NCI-H748 (cell line): Measurements from ENCODE around the gene ETV6.

ENCODE experiments used
- DNase-seq: peaks from one replicate; lab custom pipeline; 2025; ENCODE audit not compliant: unreplicated experiment; lab: John Stamatoyannopoulos, UW

Gene ETV6

GRCh38 chr12:11902525-11902875 is 253.0 kb downstream of the ETV6 start:
- no peak for DNase-seq

GRCh38 chr12:11904124-11904523 is 254.7 kb downstream of the ETV6 start:
- DNase-seq = no peak

DNA sequence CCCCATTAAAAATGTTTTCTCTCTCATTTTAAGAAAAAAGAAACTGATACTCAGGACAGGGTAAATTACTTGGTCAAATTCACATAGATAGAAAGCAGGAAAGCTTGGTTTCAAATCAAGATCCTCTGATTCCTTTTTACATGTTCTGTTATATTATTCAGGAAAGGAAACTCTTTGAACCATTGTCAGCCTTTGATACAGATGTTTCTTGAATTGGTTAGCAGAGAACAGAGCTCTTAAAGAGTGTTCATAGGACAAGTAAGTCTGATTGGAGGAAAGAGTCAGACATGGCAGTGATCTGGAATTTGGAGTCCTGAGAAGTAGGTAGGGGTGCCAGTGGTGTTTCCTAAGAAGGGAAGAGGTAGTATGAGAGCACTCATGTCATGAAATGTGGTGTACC is 256.1 kb downstream of the ETV6 start:
- DNase-seq = no peak

DNA sequence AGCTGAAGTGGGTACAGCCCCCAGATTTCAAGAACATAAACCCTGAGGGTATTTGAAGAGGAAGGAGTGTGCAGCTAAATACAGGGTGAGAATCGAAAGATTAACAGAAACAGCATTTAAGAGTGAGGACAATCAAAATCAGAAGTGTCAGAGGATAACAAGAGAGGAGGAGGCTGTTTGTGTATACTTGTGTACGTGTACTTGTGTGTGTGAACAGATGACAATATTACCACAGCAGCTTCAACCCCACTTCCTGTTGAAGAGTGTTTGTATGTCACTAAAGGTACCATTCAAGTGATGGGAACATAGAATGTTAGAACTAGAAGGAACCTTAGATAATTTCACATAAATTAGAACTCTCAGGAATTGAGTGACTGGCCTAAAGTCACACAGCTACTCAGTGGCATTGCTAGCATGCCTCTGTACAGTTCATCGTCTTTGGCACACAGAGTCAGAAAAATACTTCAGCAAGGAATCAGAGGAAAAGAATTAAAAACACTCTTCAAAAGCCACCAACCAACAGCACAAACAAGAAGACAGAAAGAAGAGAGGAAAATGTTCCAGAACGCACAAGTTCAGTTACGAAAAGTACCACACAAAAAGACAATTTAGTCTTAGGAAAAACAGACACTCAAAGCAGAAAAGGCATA is 256.9 kb downstream of the ETV6 start:
- DNase-seq = no peak

GRCh38 chr12:11907625-11908024 is 258.2 kb downstream of the ETV6 start:
- DNase-seq = no peak

- DNase-seq = peak; percentile 2
Measured at GRCh38 chr12:11909406-11909805, 259.9 kb downstream of the ETV6 start.

DNA sequence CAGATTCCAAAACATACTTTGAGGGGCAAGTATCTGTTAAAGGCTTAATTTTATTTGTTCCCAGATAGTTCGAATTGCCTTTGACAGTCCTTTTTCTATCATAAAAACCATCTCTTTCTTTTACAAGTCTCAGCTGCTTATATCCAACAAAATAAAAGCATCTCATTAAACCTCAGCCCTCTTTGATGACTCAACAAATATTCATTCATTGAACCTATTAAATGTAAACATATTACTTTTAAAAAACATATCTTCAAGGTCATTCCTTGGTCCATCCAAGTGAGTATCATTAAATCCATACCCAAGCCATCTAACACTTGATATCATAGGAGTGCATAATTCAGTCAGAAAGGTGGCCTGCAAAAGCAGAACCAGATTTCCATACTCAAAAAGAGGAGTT is 266.6 kb downstream of the ETV6 start:
- DNase-seq = no peak

GRCh38 chr12:11916771-11917170 is 267.3 kb downstream of the ETV6 start:
- no peak for DNase-seq

DNA sequence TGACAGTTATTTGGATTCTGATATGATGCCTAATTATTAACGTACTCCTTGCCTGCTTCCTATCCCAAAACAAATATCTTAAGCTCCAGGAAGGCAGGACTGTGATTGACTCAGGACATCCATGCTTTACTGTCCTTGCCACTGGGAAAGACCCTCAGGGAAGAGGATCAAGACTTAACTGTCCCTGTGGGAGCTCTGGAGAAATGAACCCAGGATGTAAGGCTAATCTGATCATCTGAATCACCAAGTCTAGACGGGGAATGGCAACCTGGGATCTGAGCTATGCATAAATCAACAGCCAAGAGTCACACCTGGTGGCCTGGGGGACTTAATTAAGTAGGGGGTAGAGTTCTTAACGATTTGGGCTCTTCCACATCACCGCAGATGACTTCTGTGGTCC is 268.0 kb downstream of the ETV6 start:
- no peak for DNase-seq

GRCh38 chr12:11920231-11920630 is 270.8 kb downstream of the ETV6 start:
- DNase-seq = no peak

DNA sequence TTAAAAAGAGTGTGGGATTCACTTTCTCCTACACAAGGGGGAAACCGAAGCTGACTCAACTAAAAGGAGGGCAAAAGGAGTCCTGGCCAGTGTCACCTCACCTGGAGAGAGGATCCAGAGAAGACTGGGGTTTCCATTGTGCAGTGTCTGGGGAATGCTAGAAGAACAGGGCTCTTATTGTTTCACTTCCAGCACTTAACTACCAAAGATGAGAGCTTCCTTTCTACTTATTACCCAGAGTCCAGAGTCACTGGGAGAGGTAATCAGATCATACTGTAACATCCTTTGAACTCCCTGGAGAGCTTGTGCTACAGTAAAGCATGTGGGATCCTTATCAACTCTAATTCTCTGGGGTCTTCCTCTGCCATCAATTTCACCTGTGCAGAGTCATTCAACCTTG is 272.9 kb downstream of the ETV6 start:
- DNase-seq = no peak

DNA sequence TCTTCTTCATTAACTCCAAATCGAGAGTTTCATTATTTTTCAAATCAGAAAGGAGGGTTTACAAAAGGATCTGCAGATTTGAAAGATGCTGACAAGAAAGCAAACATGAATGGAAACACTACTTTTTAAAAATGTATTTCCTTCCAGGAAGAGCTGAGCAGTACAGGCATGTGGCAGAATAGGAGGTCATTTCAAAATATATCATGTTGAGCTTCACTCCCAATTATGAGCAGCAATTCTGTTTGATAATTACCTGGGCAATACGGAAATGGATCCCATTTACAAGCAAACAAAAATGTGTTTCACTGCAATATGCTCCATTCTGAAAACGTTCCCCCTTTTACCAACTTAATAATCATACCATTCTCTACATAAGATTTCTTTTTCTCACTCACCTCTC is 273.6 kb downstream of the ETV6 start:
- DNase-seq = no peak

DNA sequence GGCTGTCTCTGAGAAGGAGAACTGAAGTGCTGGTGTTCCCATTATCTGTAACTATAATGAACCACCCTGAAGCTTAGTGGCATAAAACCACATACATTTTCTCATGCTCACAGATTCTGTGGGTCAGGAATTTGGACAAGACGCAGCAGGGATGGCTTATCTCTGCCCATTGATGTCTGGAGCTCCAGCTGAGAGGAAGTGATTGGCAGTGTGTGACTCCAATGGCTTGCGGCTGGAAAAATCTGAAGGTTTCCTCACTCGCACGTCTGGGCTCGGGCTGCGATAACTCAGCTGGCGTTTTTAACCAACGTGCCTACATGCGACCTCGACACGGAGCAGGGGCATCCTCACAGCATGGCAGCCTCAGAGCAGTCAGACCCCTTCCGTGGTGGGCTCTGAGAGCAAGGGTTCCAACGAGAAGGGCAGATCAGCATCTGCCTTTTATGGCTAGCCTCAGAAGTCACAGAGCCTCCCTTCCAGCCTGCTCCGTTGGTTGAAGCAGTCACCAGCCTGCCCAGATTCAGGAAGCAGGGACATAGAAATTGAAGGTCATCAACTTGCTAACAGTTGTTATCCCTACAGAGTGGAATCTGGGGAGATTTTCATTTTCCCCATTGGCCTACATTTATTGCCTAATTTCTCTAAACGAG is 277.9 kb downstream of the ETV6 start:
- no peak for DNase-seq

- no peak for DNase-seq
Measured at GRCh38 chr12:11929714-11930113, 280.2 kb downstream of the ETV6 start.

DNA sequence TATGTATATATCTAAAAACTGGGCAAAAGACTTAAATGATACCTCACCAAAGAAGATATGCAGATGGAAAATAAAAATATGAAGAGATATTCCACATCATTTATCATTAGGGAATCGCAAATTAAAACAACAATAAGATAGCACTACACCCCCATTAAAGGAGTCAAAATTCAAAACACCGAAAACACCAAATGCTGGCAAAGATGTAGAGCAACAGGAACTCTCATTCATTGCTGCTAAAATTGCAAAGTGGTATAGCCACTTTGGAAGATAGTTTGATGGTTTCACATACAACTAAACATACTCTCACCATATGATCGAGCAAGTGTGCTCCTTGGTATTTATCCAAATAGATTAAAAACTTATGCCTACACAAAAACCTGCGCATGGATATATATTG is 289.7 kb downstream of the ETV6 start:
- DNase-seq = no peak

GRCh38 chr12:11941606-11942337 is 292.3 kb downstream of the ETV6 start:
- no peak for DNase-seq

GRCh38 chr12:11943919-11944700 is 294.6 kb downstream of the ETV6 start:
- peak; percentile 44 for DNase-seq
